ENCODE measurements around the gene EXOC4.
A peak's percentile ranks its signal among the peaks of the same experiment; 100 is the strongest.
"Not testable (repeated sequence)": the region's sequence is repeated elsewhere in the genome, so short reads cannot be mapped to it uniquely, and the experiment has no call there.

The EXOC4 gene

GRCh38 chr7:133252858-133253518 is at the start of gene EXOC4:
TSS of gene EXOC4 (plus strand) at chr7:133253078.
- H3K27me3 ChIP-seq (ENCODE audit: insufficient read depth, low read length): no peaks in the 10 kb centered on the region
- peak within 1 kb of the TSS; percentile 80 for H2AFZ ChIP-seq (ENCODE audit: low read length)
- H3K4me3 ChIP-seq (ENCODE audit: low read depth, low read length, poor library complexity, severe bottlenecking): peak within 1 kb of the TSS; percentile 78
- H3F3A ChIP-seq (ENCODE audit: insufficient read depth, low read length): 0 out of 2 replicates have a peak, but pooled peaks cover 3% of the 10 kb centered on the region
- peak within 1 kb of the TSS; percentile 81 for H3K4me2 ChIP-seq (ENCODE audit: low read length)
- H3K79me2 ChIP-seq (ENCODE audit: insufficient read depth, low read length): peaks cover 47% of the 10 kb centered on the region
- H3K27ac ChIP-seq (ENCODE audit: low read depth, low read length, poor library complexity, severe bottlenecking): peak within 1 kb of the TSS; percentile 3
- H3K9me2 ChIP-seq (ENCODE audit: low read depth, low read length): no peaks in the 10 kb centered on the region
- H3K9me3 ChIP-seq (ENCODE audit: low read length): no peaks in the 10 kb centered on the region
- peak within 1 kb of the TSS; percentile 86 for H3K9ac ChIP-seq (ENCODE audit: low read length)
- no peaks in the 10 kb centered on the region for H4K20me1 ChIP-seq (ENCODE audit: insufficient read depth, low read length)
- H3K36me3 ChIP-seq (ENCODE audit: insufficient read depth, low read length): peaks cover 10% of the 10 kb centered on the region; the same call in 1 of the 2 replicates
- peaks cover 25% of the 10 kb centered on the region for H3K4me1 ChIP-seq (ENCODE audit: insufficient read depth, low read length, severe bottlenecking)
- TF ChIP-seq, protein P1, sequence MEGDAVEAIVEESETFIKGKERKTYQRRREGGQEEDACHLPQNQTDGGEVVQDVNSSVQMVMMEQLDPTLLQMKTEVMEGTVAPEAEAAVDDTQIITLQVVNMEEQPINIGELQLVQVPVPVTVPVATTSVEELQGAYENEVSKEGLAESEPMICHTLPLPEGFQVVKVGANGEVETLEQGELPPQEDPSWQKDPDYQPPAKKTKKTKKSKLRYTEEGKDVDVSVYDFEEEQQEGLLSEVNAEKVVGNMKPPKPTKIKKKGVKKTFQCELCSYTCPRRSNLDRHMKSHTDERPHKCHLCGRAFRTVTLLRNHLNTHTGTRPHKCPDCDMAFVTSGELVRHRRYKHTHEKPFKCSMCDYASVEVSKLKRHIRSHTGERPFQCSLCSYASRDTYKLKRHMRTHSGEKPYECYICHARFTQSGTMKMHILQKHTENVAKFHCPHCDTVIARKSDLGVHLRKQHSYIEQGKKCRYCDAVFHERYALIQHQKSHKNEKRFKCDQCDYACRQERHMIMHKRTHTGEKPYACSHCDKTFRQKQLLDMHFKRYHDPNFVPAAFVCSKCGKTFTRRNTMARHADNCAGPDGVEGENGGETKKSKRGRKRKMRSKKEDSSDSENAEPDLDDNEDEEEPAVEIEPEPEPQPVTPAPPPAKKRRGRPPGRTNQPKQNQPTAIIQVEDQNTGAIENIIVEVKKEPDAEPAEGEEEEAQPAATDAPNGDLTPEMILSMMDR (IDR thresholded peaks at IDR 0.05; ENCODE audit: low read length): no peak
- no peak for TF ChIP-seq EZH2 (IDR thresholded peaks at IDR 0.05; ENCODE audit: borderline replicate concordance, low read length)

- no peaks in the 10 kb centered on the region for H4K20me1 ChIP-seq (ENCODE audit: insufficient read depth, low read length)
- H3K9me2 ChIP-seq (ENCODE audit: low read depth, low read length): no peaks in the 10 kb centered on the region
- TF ChIP-seq EZH2 (IDR thresholded peaks at IDR 0.05; ENCODE audit: borderline replicate concordance, low read length): no peak
- TF ChIP-seq, protein P1 (IDR thresholded peaks at IDR 0.05; ENCODE audit: low read length): no peak
- H3F3A ChIP-seq (ENCODE audit: insufficient read depth, low read length): no peaks in the 10 kb centered on the region
- no peak overlapping the region for H3K9ac ChIP-seq (ENCODE audit: low read length)
- H3K4me2 ChIP-seq (ENCODE audit: low read length): no peak overlapping the region
- no peaks in the 10 kb centered on the region for H3K9me3 ChIP-seq (ENCODE audit: low read length)
- H3K4me3 ChIP-seq (ENCODE audit: low read depth, low read length, poor library complexity, severe bottlenecking): no peak overlapping the region
- H3K36me3 ChIP-seq (ENCODE audit: insufficient read depth, low read length): no peaks in the 10 kb centered on the region
- no peak overlapping the region for H2AFZ ChIP-seq (ENCODE audit: low read length)
- H3K4me1 ChIP-seq (ENCODE audit: insufficient read depth, low read length, severe bottlenecking): no peaks in the 10 kb centered on the region
- H3K79me2 ChIP-seq (ENCODE audit: insufficient read depth, low read length): no peaks in the 10 kb centered on the region
- no peaks in the 10 kb centered on the region for H3K27me3 ChIP-seq (ENCODE audit: insufficient read depth, low read length)
- H3K27ac ChIP-seq (ENCODE audit: low read depth, low read length, poor library complexity, severe bottlenecking): no peak overlapping the region
Measured at GRCh38 chr7:133203490-133203889, 49.4 kb upstream of the EXOC4 start.

GRCh38 chr7:133207687-133208086 is 45.2 kb upstream of the EXOC4 start:
- H3K4me3 ChIP-seq (ENCODE audit: low read depth, low read length, poor library complexity, severe bottlenecking): no peak overlapping the region
- H3K36me3 ChIP-seq (ENCODE audit: insufficient read depth, low read length): no peaks in the 10 kb centered on the region
- no peaks in the 10 kb centered on the region for H3K9me3 ChIP-seq (ENCODE audit: low read length)
- no peak overlapping the region for H2AFZ ChIP-seq (ENCODE audit: low read length)
- no peaks in the 10 kb centered on the region for H3K4me1 ChIP-seq (ENCODE audit: insufficient read depth, low read length, severe bottlenecking)
- H3K9me2 ChIP-seq (ENCODE audit: low read depth, low read length): no peaks in the 10 kb centered on the region
- no peak overlapping the region for H3K9ac ChIP-seq (ENCODE audit: low read length)
- no peaks in the 10 kb centered on the region for H3F3A ChIP-seq (ENCODE audit: insufficient read depth, low read length)
- no peak overlapping the region for H3K27ac ChIP-seq (ENCODE audit: low read depth, low read length, poor library complexity, severe bottlenecking)
- H4K20me1 ChIP-seq (ENCODE audit: insufficient read depth, low read length): no peaks in the 10 kb centered on the region
- H3K27me3 ChIP-seq (ENCODE audit: insufficient read depth, low read length): no peaks in the 10 kb centered on the region
- no peaks in the 10 kb centered on the region for H3K79me2 ChIP-seq (ENCODE audit: insufficient read depth, low read length)
- no peak for TF ChIP-seq EZH2 (IDR thresholded peaks at IDR 0.05; ENCODE audit: borderline replicate concordance, low read length)
- TF ChIP-seq, protein P1 (IDR thresholded peaks at IDR 0.05; ENCODE audit: low read length): peak; percentile 74
- H3K4me2 ChIP-seq (ENCODE audit: low read length): no peak overlapping the region

DNA sequence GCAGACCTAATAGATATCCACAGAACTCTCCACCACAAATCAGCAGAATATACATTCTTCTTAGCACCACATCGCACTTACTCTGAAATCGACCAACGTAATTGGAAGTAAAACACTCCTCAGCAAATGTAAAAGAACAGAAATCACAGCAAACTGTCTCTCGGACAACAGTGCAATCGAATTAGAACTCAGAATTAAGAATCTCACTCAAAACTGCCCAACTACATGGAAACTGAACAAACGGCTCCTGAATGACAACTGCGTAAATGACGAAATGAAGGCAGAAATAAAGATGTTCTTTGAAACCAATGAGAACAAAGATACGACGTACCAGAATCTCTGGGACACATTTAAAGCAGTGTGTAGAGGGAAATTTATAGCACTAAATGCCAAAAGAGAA is 42.1 kb upstream of the EXOC4 start:
- not testable (repeated sequence) for H3F3A ChIP-seq (ENCODE audit: insufficient read depth, low read length); H3K36me3 ChIP-seq (ENCODE audit: insufficient read depth, low read length); H3K27me3 ChIP-seq (ENCODE audit: insufficient read depth, low read length); H3K9me2 ChIP-seq (ENCODE audit: low read depth, low read length); H3K27ac ChIP-seq (ENCODE audit: low read depth, low read length, poor library complexity, severe bottlenecking); H3K4me3 ChIP-seq (ENCODE audit: low read depth, low read length, poor library complexity, severe bottlenecking); H3K4me2 ChIP-seq (ENCODE audit: low read length); H3K4me1 ChIP-seq (ENCODE audit: insufficient read depth, low read length, severe bottlenecking); H3K9me3 ChIP-seq (ENCODE audit: low read length); H3K79me2 ChIP-seq (ENCODE audit: insufficient read depth, low read length); H4K20me1 ChIP-seq (ENCODE audit: insufficient read depth, low read length); H2AFZ ChIP-seq (ENCODE audit: low read length); H3K9ac ChIP-seq (ENCODE audit: low read length)

DNA sequence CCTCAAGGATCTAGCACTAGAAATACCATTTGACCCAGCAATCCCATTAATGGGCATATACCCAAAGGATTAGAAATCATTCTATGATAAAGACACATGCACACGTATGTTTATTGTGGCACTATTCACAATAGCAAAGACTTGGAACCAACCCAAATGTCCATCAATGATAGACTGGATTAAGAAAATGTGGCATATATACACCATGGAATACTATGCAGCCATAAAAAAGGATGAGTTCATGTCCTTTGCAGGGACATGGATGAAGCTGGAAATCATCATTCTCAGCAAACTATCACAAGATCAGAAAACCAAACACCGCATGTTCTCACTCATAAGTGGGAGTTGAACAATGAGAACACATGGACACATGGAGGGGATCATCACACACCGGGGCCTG is 39.1 kb upstream of the EXOC4 start:
- not testable (repeated sequence) for H3K9ac ChIP-seq (ENCODE audit: low read length); H3K79me2 ChIP-seq (ENCODE audit: insufficient read depth, low read length); H3K4me2 ChIP-seq (ENCODE audit: low read length); H3K36me3 ChIP-seq (ENCODE audit: insufficient read depth, low read length); H2AFZ ChIP-seq (ENCODE audit: low read length); H3K27me3 ChIP-seq (ENCODE audit: insufficient read depth, low read length); H3K27ac ChIP-seq (ENCODE audit: low read depth, low read length, poor library complexity, severe bottlenecking); H3K9me2 ChIP-seq (ENCODE audit: low read depth, low read length); H3K4me1 ChIP-seq (ENCODE audit: insufficient read depth, low read length, severe bottlenecking); H4K20me1 ChIP-seq (ENCODE audit: insufficient read depth, low read length); H3F3A ChIP-seq (ENCODE audit: insufficient read depth, low read length); H3K9me3 ChIP-seq (ENCODE audit: low read length); H3K4me3 ChIP-seq (ENCODE audit: low read depth, low read length, poor library complexity, severe bottlenecking)

Data from OCI-LY1 (cell line).